Bronchial epithelial cell (primary cell): ENCODE data around the gene PAGE2B. TPM values are rescaled to one million over a fixed set of nuclear protein-coding genes. Genes with fewer than 3 reads are reported as not detected.
"Not testable (repeated sequence)": the region's sequence is repeated elsewhere in the genome, so short reads cannot be mapped to it uniquely, and the experiment has no call there.

ENCODE experiments used
- DNase-seq: peaks from one replicate; pipeline ENCODE4 v3.0.0-alpha.2; 2010; ENCODE audit warnings: low read depth
- FAIRE-seq: peaks from 2 replicates; lab custom pipeline; 2011; peaks lifted over from hg19 to GRCh38; lab: Jason Lieb, UNC
- H3K27me3 ChIP-seq: 2 replicates; pipeline ENCODE4 v1.5.1; 2011; ENCODE audit warnings: low read length; ENCODE audit not compliant: control insufficient read depth, insufficient read depth
- H3K36me3 ChIP-seq: 2 replicates; pipeline ENCODE4 v1.5.1; 2011; ENCODE audit warnings: low read length; ENCODE audit not compliant: control insufficient read depth, insufficient read depth
- H3K4me3 ChIP-seq: 2 replicates; pipeline ENCODE4 v1.5.1; 2011; ENCODE audit warnings: mild to moderate bottlenecking, low read depth, low read length, control low read depth
- CTCF ChIP-seq: IDR thresholded peaks from 2 replicates; pipeline ENCODE4 v1.5.1; 2011; ENCODE audit warnings: mild to moderate bottlenecking, moderate library complexity, low read length, control low read depth, inconsistent platforms; ENCODE audit not compliant: insufficient read depth, severe bottlenecking
- total RNA-seq: library from RNA; depleted of rRNA; stranded (reverse); fragments of >200 nt; gene quantifications from 2 replicates; pipeline ENCODE4 v1.2.1, GENCODE V29; 2014

The PAGE2B gene
- total RNA-seq, 1 donor from 2014 or later = not detected

GRCh38 chrX:55030271-55031205, 44.3 kb upstream of the PAGE2B start, which contains the start of gene ALAS2:
TSS of gene ALAS2 (minus strand) at chrX:55030977. CDS start at chrX:55026000, 4,977 bp downstream.
- Histone ChIP-seq H3K36me3 (no peaks in the 10 kb centered on the region), H3K4me3 (no peak within 1 kb of the TSS), H3K27me3 (no peaks in the 10 kb centered on the region)
- no peak for DNase-seq
- TF ChIP-seq CTCF = no peak
- no peak for FAIRE-seq

GRCh38 chrX:55033429-55033828, 41.4 kb upstream of the PAGE2B start:
- DNase-seq (no peak), FAIRE-seq (no peak)
- Histone ChIP-seq H3K27me3 (no peaks in the 10 kb centered on the region), H3K36me3 (no peaks in the 10 kb centered on the region), H3K4me3 (no peak overlapping the region)
- no peak for TF ChIP-seq CTCF

- Histone ChIP-seq H3K27me3 (no peaks in the 10 kb centered on the region), H3K36me3 (no peaks in the 10 kb centered on the region), H3K4me3 (no peak overlapping the region)
- DNase-seq (peak; percentile 7), FAIRE-seq (no peak)
- TF ChIP-seq CTCF = no peak
Measured at GRCh38 chrX:55039471-55039870, 35.4 kb upstream of the PAGE2B start.

GRCh38 chrX:55041514-55041913, 33.3 kb upstream of the PAGE2B start:
- FAIRE-seq = no peak
- DNase-seq = no peak
- Histone ChIP-seq H3K27me3 (no peaks in the 10 kb centered on the region), H3K36me3 (no peaks in the 10 kb centered on the region), H3K4me3 (no peak overlapping the region)
- TF ChIP-seq CTCF = no peak

- not testable (repeated sequence) for H3K4me3 ChIP-seq, H3K36me3 ChIP-seq, H3K27me3 ChIP-seq, FAIRE-seq, DNase-seq
Measured at GRCh38 chrX:55050599-55050998, 24.2 kb upstream of the PAGE2B start.

GRCh38 chrX:55056820-55057674, 17.8 kb upstream of the PAGE2B start:
- no peak for TF ChIP-seq CTCF
- Histone ChIP-seq H3K27me3 (no peaks in the 10 kb centered on the region), H3K4me3 (no peak overlapping the region), H3K36me3 (no peaks in the 10 kb centered on the region)
- no peak for FAIRE-seq
- DNase-seq = peak; percentile 27
